OCI-LY7 (cell line): ENCODE data around the gene PRPSAP2.
A peak's percentile ranks its signal among the peaks of the same experiment; 100 is the strongest.
"Not testable (repeated sequence)": the region's sequence is repeated elsewhere in the genome, so short reads cannot be mapped to it uniquely, and the experiment has no call there.

Experiments used
- CTCF ChIP-seq: fragments of 200-600 bp; sonication (generic); conservative IDR thresholded peaks from 2 replicates; pipeline ENCODE4 v1.5.1; 2014; ENCODE audit warnings: mild to moderate bottlenecking, antibody characterized with exemption, low read length, moderate library complexity, mixed read lengths
- EZH2phosphoT487 ChIP-seq: fragments of 200-600 bp; sonication (generic); IDR thresholded peaks from 2 replicates; pipeline ENCODE4 v1.6.1; 2018; ENCODE audit warnings: low read depth, borderline replicate concordance, mild to moderate bottlenecking, mixed run types, antibody characterized with exemption, low read length, moderate library complexity, mixed read lengths

DNA sequence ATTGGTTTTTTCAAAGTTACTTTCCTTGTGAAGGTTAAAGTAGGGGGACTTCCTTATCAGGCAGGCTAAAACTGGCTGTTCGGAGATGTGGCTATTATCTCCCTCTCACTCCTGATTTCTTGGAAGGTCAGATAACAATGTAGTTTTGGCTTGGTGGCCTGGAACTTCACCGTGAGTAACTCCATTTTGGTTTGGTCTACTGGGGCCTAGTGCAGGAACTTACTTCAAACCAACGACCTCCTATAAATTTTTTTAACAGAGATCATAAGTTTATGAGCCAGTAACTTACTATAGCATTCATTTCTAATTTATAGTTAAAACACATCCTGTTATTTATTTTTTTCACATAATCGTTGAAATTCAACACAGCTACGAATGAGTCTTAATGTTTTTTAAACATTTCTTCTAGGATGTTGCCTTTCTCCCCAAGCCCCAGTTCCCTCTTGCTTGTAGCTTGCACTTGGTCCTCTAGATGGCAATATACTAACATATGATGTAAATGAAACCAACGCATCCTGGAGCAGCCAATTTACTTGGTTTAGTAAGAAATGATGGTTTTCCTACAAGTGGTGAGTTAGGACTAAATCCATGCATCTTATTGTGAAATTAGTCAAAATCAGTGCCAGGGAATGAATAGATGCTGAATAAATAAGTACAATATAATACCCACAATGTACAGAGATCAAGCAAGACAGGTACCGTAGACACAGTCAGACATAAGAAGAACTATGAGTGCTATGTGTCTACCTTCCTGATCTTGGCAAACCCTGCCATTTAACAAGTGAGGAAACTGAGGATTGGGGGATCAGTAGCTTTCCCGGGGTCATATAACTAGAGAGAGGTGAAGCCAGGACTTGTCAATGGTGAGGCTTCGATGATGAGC is 41.2 kb upstream of the PRPSAP2 start:
- TF ChIP-seq CTCF, result peak; percentile 81
- not testable (repeated sequence) for TF ChIP-seq EZH2phosphoT487
